HepG2 (cell line): ENCODE results near the gene EXOC5. TPM values are rescaled to one million over a fixed set of nuclear protein-coding genes. Genes with fewer than 3 reads are reported as not detected.

ENCODE experiments used
- BCLAF1 ChIP-seq: fragments of 450-650 bp; IDR thresholded peaks from 2 replicates; pipeline ENCODE4 v1.6.1; 2017; ENCODE audit warnings: mild to moderate bottlenecking
- CENPBD1 ChIP-seq: sonication (generic); formaldehyde crosslinking; IDR thresholded peaks from 2 replicates; pipeline ENCODE4 v1.8.0; 2022; ENCODE audit warnings: missing genetic modification reagents, low read depth, mild to moderate bottlenecking, borderline replicate concordance
- ELK4 ChIP-seq: sonication (generic); formaldehyde crosslinking; IDR thresholded peaks from 2 replicates; pipeline ENCODE4 v1.9.0; 2021; ENCODE audit warnings: missing genetic modification reagents, borderline replicate concordance
- HOXA3 ChIP-seq: sonication (generic); formaldehyde crosslinking; IDR thresholded peaks from 2 replicates; pipeline ENCODE4 v1.5.0; 2020; ENCODE audit warnings: missing genetic modification reagents
- MXD4 ChIP-seq: IDR thresholded peaks from 2 replicates; pipeline ENCODE4 v1.6.1; 2016; ENCODE audit warnings: mild to moderate bottlenecking, missing biosample characterization, missing genetic modification reagents
- RBFOX2 ChIP-seq: fragments of 200-400 bp; formaldehyde crosslinking; IDR thresholded peaks from 2 replicates; pipeline ENCODE4 v1.6.1; 2017; ENCODE audit warnings: low read depth, mild to moderate bottlenecking, low read length
- SMAD3 ChIP-seq: sonication (generic); formaldehyde crosslinking; IDR thresholded peaks from 2 replicates; pipeline ENCODE4 v1.4.0; 2020; ENCODE audit warnings: missing genetic modification reagents
- ZBTB46 ChIP-seq: sonication (generic); formaldehyde crosslinking; IDR thresholded peaks from 2 replicates; pipeline ENCODE4 v1.4.0; 2020; ENCODE audit warnings: mild to moderate bottlenecking, missing genetic modification reagents, borderline replicate concordance
- ZNF317 ChIP-seq: sonication (generic); formaldehyde crosslinking; IDR thresholded peaks from 2 replicates; pipeline ENCODE4 v1.5.0; 2020; ENCODE audit warnings: mild to moderate bottlenecking, missing genetic modification reagents
- ZNF547 ChIP-seq: sonication (generic); formaldehyde crosslinking; IDR thresholded peaks from 2 replicates; pipeline ENCODE4 v1.5.1; 2020; ENCODE audit warnings: mild to moderate bottlenecking, missing genetic modification reagents
- ZNF713 ChIP-seq: sonication (generic); formaldehyde crosslinking; IDR thresholded peaks from 2 replicates; pipeline ENCODE4 v1.4.0; 2020; ENCODE audit warnings: mild to moderate bottlenecking, missing genetic modification reagents
- ZNF749 ChIP-seq: sonication (generic); formaldehyde crosslinking; IDR thresholded peaks from 2 replicates; pipeline ENCODE4 v1.8.0; 2022; ENCODE audit warnings: mild to moderate bottlenecking, missing genetic modification reagents, moderate library complexity, borderline replicate concordance
- ZNF839 ChIP-seq: sonication (generic); formaldehyde crosslinking; IDR thresholded peaks from 2 replicates; pipeline ENCODE4 v1.4.0; 2020; ENCODE audit warnings: missing genetic modification reagents, mild to moderate bottlenecking, borderline replicate concordance
- polyA plus RNA-seq, 8 experiments: library from polyadenylated mRNA; depleted of rRNA in 3 of 8; stranded (reverse) in 7 of 8; unstranded in 1 of 8; fragments of >200 nt; fragmentation: Illumina TruSeq in 4 of 8; extraction: Trizol in 4 of 8; gene quantifications; 2 replicates each; pipeline versions ENCODE4 v1.2.1 to v1.2.3, GENCODE V29; 2011 to 2016; ENCODE audit warnings: low read depth in 4 of 8, missing spikeins in 1 of 8, mixed read lengths in 1 of 8; ENCODE audit not compliant: insufficient read depth in 1 of 8
- total RNA-seq, 5 experiments: library from RNA; depleted of rRNA; stranded (reverse); fragments of >200 nt; fragmentation: Illumina TruSeq; extraction: Trizol; gene quantifications; 2 replicates each; pipeline ENCODE4 v1.2.3, GENCODE V29; 2016; ENCODE audit warnings: low read depth in 1 of 5
- TF ChIP-seq, protein P1 (sequence below): sonication (generic); formaldehyde crosslinking; conservative IDR thresholded peaks from 2 replicates; pipeline ENCODE4 v1.8.0; 2022; ENCODE audit warnings: missing genetic modification reagents
- TF ChIP-seq, protein P2 (sequence below): sonication (generic); formaldehyde crosslinking; IDR thresholded peaks from 2 replicates; pipeline ENCODE4 v1.4.0; 2020; ENCODE audit warnings: missing genetic modification reagents

The EXOC5 gene
- total and polyA plus RNA-seq, 2 of the 13 experiments (the other 11 are each of a cell fraction or from before 2014, with no cell fraction given): 15.1 to 43.8 TPM

DNA sequence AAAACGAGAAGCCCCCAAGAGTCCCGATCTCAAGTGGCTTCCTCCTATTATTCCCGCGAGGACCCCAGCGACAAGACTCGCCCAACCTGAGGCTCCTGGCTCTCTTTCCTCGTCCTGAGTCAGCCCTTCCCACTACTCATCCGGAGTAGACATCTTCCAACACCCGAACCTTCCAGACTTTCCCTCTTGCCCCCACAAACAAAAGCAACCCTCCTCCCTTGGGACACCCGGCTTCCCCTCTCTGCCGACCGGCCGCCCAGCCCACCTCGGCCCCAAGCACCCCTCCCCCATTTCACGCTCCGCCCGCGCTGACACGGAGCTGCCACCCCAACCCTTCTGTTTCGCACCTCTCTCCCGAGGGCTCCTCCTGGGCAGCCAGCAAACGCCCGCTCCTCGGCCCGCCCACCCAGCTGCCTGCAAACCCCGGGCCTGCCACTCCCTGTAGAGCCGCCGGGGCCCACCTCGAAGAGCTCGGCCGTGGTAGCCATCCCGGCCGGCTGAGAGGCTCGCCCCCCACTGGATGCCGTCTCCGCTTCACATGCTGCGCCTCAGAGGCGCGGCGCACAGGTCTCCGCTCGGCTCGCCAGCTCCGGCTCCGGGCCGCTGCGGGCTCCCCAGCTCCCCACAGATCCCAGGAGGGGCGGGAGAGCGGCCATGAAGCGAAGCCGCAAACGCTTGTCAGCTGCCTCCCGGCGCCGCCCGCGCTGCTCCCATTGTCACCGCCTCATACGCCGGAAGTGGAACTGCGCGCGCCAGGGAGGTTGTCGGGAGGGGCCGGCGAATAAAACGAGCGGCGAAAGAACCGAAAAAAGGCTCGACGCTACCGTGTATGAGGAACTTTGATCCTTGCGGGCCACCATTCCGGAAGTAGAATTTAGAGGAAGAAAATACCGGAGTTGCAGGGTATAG lies at the start of gene EXOC5, which contains the start of gene AP5M1 (continued):
- TF ChIP-seq, protein P1, sequence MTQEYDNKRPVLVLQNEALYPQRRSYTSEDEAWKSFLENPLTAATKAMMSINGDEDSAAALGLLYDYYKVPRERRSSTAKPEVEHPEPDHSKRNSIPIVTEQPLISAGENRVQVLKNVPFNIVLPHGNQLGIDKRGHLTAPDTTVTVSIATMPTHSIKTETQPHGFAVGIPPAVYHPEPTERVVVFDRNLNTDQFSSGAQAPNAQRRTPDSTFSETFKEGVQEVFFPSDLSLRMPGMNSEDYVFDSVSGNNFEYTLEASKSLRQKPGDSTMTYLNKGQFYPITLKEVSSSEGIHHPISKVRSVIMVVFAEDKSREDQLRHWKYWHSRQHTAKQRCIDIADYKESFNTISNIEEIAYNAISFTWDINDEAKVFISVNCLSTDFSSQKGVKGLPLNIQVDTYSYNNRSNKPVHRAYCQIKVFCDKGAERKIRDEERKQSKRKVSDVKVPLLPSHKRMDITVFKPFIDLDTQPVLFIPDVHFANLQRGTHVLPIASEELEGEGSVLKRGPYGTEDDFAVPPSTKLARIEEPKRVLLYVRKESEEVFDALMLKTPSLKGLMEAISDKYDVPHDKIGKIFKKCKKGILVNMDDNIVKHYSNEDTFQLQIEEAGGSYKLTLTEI (CRISPR knock-in tag): no peak
- TF ChIP-seq ZNF547 (CRISPR knock-in tag) (peak; percentile 81; the same call in 1 of the 2 replicates), ELK4 (no peak), ZNF839 (CRISPR knock-in tag) (no peak), ZNF317 (CRISPR knock-in tag) (peak; percentile 90), ZBTB46 (no peak), HOXA3 (peak; percentile 58; the same call in 1 of the 2 replicates), CENPBD1 (CRISPR knock-in tag) (no peak), MXD4 (CRISPR knock-in tag) (peak; percentile 73; the same call in 1 of the 2 replicates), SMAD3 (CRISPR knock-in tag) (0 out of 2 replicates have a peak, but pooled peaks have one; percentile 33), BCLAF1 (no peak), ZNF713 (CRISPR knock-in tag) (no peak), ZNF749 (CRISPR knock-in tag) (0 out of 2 replicates have a peak, but pooled peaks have one; percentile 40), RBFOX2 (peak; percentile 91)
- TF ChIP-seq, protein P2, sequence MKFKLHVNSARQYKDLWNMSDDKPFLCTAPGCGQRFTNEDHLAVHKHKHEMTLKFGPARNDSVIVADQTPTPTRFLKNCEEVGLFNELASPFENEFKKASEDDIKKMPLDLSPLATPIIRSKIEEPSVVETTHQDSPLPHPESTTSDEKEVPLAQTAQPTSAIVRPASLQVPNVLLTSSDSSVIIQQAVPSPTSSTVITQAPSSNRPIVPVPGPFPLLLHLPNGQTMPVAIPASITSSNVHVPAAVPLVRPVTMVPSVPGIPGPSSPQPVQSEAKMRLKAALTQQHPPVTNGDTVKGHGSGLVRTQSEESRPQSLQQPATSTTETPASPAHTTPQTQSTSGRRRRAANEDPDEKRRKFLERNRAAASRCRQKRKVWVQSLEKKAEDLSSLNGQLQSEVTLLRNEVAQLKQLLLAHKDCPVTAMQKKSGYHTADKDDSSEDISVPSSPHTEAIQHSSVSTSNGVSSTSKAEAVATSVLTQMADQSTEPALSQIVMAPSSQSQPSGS (CRISPR knock-in tag): peak; percentile 56; the same call in 1 of the 2 replicates
